Colonic mucosa (tissue), 4 donors: ENCODE results near the gene PLEKHJ1. TPM values are rescaled to one million over a fixed set of nuclear protein-coding genes. Genes with fewer than 3 reads are reported as not detected.
A peak's percentile ranks its signal among the peaks of the same experiment; 100 is the strongest.

Source experiments
- DNase-seq: peaks from one replicate; pipeline ENCODE4 v3.0.0-alpha.2; 2020
- H3K27ac ChIP-seq: fragments of 200-600 bp; one replicate; pipeline ENCODE4 v1.8.0; 2021
- H3K27me3 ChIP-seq: fragments of 200-600 bp; one replicate; pipeline ENCODE4 v1.8.0; 2021
- H3K36me3 ChIP-seq: fragments of 200-600 bp; one replicate; pipeline ENCODE4 v1.8.0; 2021
- H3K4me1 ChIP-seq: fragments of 200-600 bp; one replicate; pipeline ENCODE4 v1.8.0; 2021; ENCODE audit warnings: mild to moderate bottlenecking
- H3K4me3 ChIP-seq: fragments of 200-600 bp; one replicate; pipeline ENCODE4 v1.8.0; 2021
- H3K9ac ChIP-seq, 2 donors: one replicate each; pipeline ENCODE4 v1.7.0; 2013; ENCODE audit warnings: control low read depth in 2 of 2, low read depth in 2 of 2, low read length in 2 of 2
- H3K9me3 ChIP-seq: fragments of 200-600 bp; one replicate; pipeline ENCODE4 v1.8.0; 2021
- CTCF ChIP-seq: fragments of 200-600 bp; IDR thresholded peaks from one replicate; pipeline ENCODE4 v1.8.0; 2022; ENCODE audit warnings: antibody characterized with exemption, mild to moderate bottlenecking
- intact Hi-C: fragments of 100-400 bp; cut with DNase I; formaldehyde crosslinking; loops from one replicate; pipeline ENCODE4 v1.14.1; 2022
- total RNA-seq, 2 donors: library from RNA; stranded (reverse); fragmentation: NEBNext Ultra II Directional in 1 of 2; extraction: Animal tissue kit (Norgen Biotek cat#: 25700) in 1 of 2; gene quantifications; one replicate each; pipeline ENCODE4 v1.2.1, GENCODE V29; 2021
- donor health status: healthy.
- donor health status: DM: no; HTN: no; CAD: no.
- donor health status: DM: no; HTN: no; CAD: no.

Gene PLEKHJ1
- total RNA-seq, 2 donors from 2014 or later, result 176 to 238 TPM

GRCh38 chr19:2253106-2254063 is 17.3 kb upstream of the PLEKHJ1 start:
- no peak overlapping the region for H3K27ac ChIP-seq
- intact Hi-C loops, result no loop called here
- H3K9ac ChIP-seq, result peak overlapping the region in 1 of 2 donors; percentile 26
- no peaks in the 10 kb centered on the region for H3K9me3 ChIP-seq
- no peak for TF ChIP-seq CTCF
- peaks cover 51% of the 10 kb centered on the region for H3K27me3 ChIP-seq
- no peak overlapping the region for H3K4me3 ChIP-seq
- peaks cover 20% of the 10 kb centered on the region for H3K4me1 ChIP-seq
- H3K36me3 ChIP-seq, result no peaks in the 10 kb centered on the region
- no peak for DNase-seq

GRCh38 chr19:2252797-2253105 is 16.6 kb upstream of the PLEKHJ1 start:
- Histone ChIP-seq H3K9ac (no peak overlapping the region), H3K36me3 (no peaks in the 10 kb centered on the region), H3K4me1 (peaks cover 20% of the 10 kb centered on the region), H3K27ac (no peak overlapping the region), H3K9me3 (no peaks in the 10 kb centered on the region), H3K27me3 (peaks cover 51% of the 10 kb centered on the region), H3K4me3 (no peak overlapping the region)
- TF ChIP-seq CTCF, result no peak
- no peak for DNase-seq
- intact Hi-C loops, result no loop called here

- intact Hi-C loops, result no loop called here
- H3K27ac ChIP-seq, result no peak overlapping the region
- no peak for DNase-seq
- TF ChIP-seq CTCF, result no peak
- H3K27me3 ChIP-seq, result peaks cover 51% of the 10 kb centered on the region
- H3K9ac ChIP-seq, result peak overlapping the region in 1 of 2 donors; percentile 2
- peaks cover 20% of the 10 kb centered on the region for H3K4me1 ChIP-seq
- peak overlapping the region; percentile 13 for H3K4me3 ChIP-seq
- H3K36me3 ChIP-seq, result no peaks in the 10 kb centered on the region
- no peaks in the 10 kb centered on the region for H3K9me3 ChIP-seq
These were observed 16.1 kb upstream of the PLEKHJ1 start for GRCh38 chr19:2252055-2252796.

GRCh38 chr19:2251106-2252054 is 15.3 kb upstream of the PLEKHJ1 start:
- Histone ChIP-seq H3K27me3 (peaks cover 51% of the 10 kb centered on the region), H3K9me3 (no peaks in the 10 kb centered on the region), H3K4me3 (peak overlapping the region; percentile 13), H3K27ac (no peak overlapping the region), H3K4me1 (peaks cover 20% of the 10 kb centered on the region), H3K36me3 (no peaks in the 10 kb centered on the region), H3K9ac (no peak overlapping the region)
- DNase-seq, result no peak
- intact Hi-C loops, result no loop called here
- no peak for TF ChIP-seq CTCF

- no peaks in the 10 kb centered on the region for H3K9me3 ChIP-seq
- H3K27ac ChIP-seq, result no peak overlapping the region
- no peak for DNase-seq
- peaks cover 20% of the 10 kb centered on the region for H3K4me1 ChIP-seq
- no peaks in the 10 kb centered on the region for H3K36me3 ChIP-seq
- no peak for TF ChIP-seq CTCF
- H3K9ac ChIP-seq, result no peak overlapping the region
- H3K27me3 ChIP-seq, result peaks cover 51% of the 10 kb centered on the region
- intact Hi-C loops, result no loop called here
- H3K4me3 ChIP-seq, result no peak overlapping the region
These were observed 14.6 kb upstream of the PLEKHJ1 start for GRCh38 chr19:2250766-2251105.
